Neural crest cell (in vitro differentiated cells): Measurements from ENCODE around the gene TCN1. TPM values are rescaled to one million over a fixed set of nuclear protein-coding genes. Genes with fewer than 3 reads are reported as not detected.

Source experiments
- DNase-seq: peaks from one replicate; pipeline ENCODE4 v3.0.0; 2021; ENCODE audit warnings: low read depth, mixed read lengths, low spot score
- H3K27ac Mint-ChIP-seq: one replicate; pipeline ENCODE4 v1.8.0; 2021; ENCODE audit warnings: mild to moderate bottlenecking, mixed read lengths; ENCODE audit not compliant: unreplicated experiment
- H3K27me3 Mint-ChIP-seq: 2 replicates; pipeline ENCODE4 v1.8.0; 2021; ENCODE audit warnings: low read depth, mild to moderate bottlenecking, mixed read lengths
- H3K36me3 Mint-ChIP-seq: 2 replicates; pipeline ENCODE4 v1.8.0; 2021; ENCODE audit warnings: low read depth, mild to moderate bottlenecking, mixed read lengths
- H3K4me1 Mint-ChIP-seq: 2 replicates; pipeline ENCODE4 v1.8.0; 2021; ENCODE audit warnings: mixed read lengths
- H3K4me3 Mint-ChIP-seq: one replicate; pipeline ENCODE4 v1.8.0; 2021; ENCODE audit warnings: mild to moderate bottlenecking, mixed read lengths
- H3K9me3 Mint-ChIP-seq: 2 replicates; pipeline ENCODE4 v1.8.0; 2021; ENCODE audit warnings: mixed read lengths
- CTCF ChIP-seq: fragments of 200-600 bp; sonication (generic); conservative IDR thresholded peaks from 2 replicates; pipeline ENCODE4 v1.5.0; 2021; ENCODE audit warnings: antibody characterized with exemption, mild to moderate bottlenecking
- total RNA-seq: library from RNA; stranded (reverse); gene quantifications from 2 replicates; pipeline ENCODE4 v1.2.1, GENCODE V29; 2021

Gene TCN1
- total RNA-seq, 1 donor from 2014 or later: not detected

DNA sequence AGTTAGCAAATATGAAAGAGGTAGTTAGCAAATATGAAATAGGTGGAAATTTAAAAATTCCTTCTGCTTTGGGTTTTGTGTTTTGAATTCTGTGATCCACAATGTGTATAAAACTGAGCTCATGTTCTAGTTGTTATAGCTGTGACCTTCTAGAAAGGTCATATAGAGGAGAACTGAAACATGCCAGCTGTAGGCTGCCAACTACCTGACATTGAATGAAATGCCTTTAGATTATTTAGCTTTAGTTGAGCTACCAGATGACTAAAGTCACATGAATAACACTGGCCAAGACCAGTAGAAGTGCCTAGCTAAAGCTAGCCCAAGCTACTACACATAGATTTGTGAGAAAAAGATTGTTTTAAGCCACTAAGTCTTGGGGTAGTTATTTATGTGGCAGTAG is 5.8 kb upstream of the TCN1 start:
- Mint-ChIP-seq H3K27ac (no peak overlapping the region), H3K4me1 (no peaks in the 10 kb centered on the region), H3K9me3 (peaks cover 18% of the 10 kb centered on the region), H3K36me3 (peaks cover 5% of the 10 kb centered on the region), H3K27me3 (no peaks in the 10 kb centered on the region), H3K4me3 (no peak overlapping the region)
- no peak for TF ChIP-seq CTCF
- no peak for DNase-seq

DNA sequence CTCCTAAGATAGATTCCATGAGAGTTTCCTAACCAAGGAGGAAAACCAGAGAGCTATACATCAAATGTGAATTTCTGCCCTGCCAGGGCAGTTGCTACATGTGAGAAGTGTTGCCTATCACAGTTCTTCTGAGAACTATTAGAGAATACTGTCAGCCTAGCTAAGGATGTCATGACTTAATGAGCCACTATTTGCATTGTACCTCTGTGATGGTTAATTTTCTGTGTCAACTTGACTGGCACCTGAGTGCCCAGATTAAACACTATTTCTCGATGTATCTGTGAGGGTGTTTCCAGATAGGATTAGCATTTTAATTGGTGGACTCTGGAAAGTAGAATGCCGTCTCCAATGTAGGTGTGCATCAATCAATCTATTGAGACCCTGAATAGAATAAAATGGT is 1.7 kb upstream of the TCN1 start:
- H3K36me3 Mint-ChIP-seq: peaks cover 5% of the 10 kb centered on the region
- peaks cover 16% of the 10 kb centered on the region for H3K4me1 Mint-ChIP-seq
- TF ChIP-seq CTCF: no peak
- H3K9me3 Mint-ChIP-seq: peaks cover 20% of the 10 kb centered on the region
- no peak overlapping the region for H3K4me3 Mint-ChIP-seq
- no peak overlapping the region for H3K27ac Mint-ChIP-seq
- H3K27me3 Mint-ChIP-seq: no peaks in the 10 kb centered on the region
- no peak for DNase-seq

DNA sequence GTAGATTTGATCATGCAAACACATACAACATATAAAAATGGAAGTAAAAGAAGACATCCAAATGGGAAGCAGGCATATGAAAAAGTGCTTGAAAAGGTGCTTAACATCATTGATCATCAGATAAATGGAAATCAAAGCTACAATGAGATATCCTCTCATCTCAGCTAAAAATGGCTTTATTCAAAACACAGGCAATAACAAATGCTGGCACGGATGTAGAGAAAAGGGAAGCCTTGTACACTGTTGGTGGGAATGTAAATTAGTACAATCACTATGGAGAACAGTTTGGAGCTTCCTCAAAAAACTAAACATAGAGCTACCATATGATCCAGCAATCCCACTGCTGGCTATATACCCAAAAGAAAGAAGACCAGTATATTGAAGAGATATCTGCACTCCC is 549 bp upstream of the TCN1 start:
- no peaks in the 10 kb centered on the region for H3K27me3 Mint-ChIP-seq
- H3K36me3 Mint-ChIP-seq: peaks cover 5% of the 10 kb centered on the region
- peaks cover 20% of the 10 kb centered on the region for H3K9me3 Mint-ChIP-seq
- H3K27ac Mint-ChIP-seq: no peak overlapping the region
- TF ChIP-seq CTCF: no peak
- DNase-seq: no peak
- no peak overlapping the region for H3K4me3 Mint-ChIP-seq
- H3K4me1 Mint-ChIP-seq: peaks cover 16% of the 10 kb centered on the region

- peaks cover 2% of the 10 kb centered on the region for H3K36me3 Mint-ChIP-seq
- peaks cover 16% of the 10 kb centered on the region for H3K4me1 Mint-ChIP-seq
- peak overlapping the region; percentile 78 for H3K27ac Mint-ChIP-seq
- H3K4me3 Mint-ChIP-seq: peak overlapping the region; percentile 41
- no peak for TF ChIP-seq CTCF
- no peak for DNase-seq
- H3K9me3 Mint-ChIP-seq: peaks cover 9% of the 10 kb centered on the region
- H3K27me3 Mint-ChIP-seq: no peaks in the 10 kb centered on the region
Observed at GRCh38 chr11:59865031-59865430, 1.3 kb downstream of the TCN1 start.

GRCh38 chr11:59862252-59862651 is 4.0 kb downstream of the TCN1 start:
- Mint-ChIP-seq H3K36me3 (no peaks in the 10 kb centered on the region), H3K27me3 (no peaks in the 10 kb centered on the region), H3K9me3 (peaks cover 3% of the 10 kb centered on the region), H3K4me1 (peaks cover 16% of the 10 kb centered on the region), H3K27ac (no peak overlapping the region), H3K4me3 (no peak overlapping the region)
- DNase-seq: no peak
- no peak for TF ChIP-seq CTCF

- Mint-ChIP-seq H3K9me3 (no peaks in the 10 kb centered on the region), H3K36me3 (no peaks in the 10 kb centered on the region), H3K4me3 (no peak overlapping the region), H3K27ac (no peak overlapping the region), H3K4me1 (peaks cover 6% of the 10 kb centered on the region), H3K27me3 (no peaks in the 10 kb centered on the region)
- no peak for DNase-seq
- TF ChIP-seq CTCF: no peak
Observed at GRCh38 chr11:59859673-59860072, 6.6 kb downstream of the TCN1 start.
